Sigmoid colon (tissue), 3 donors: Measurements from ENCODE around the gene MCTP1.

ENCODE experiments used
- CTCF ChIP-seq, 4 experiments: fragments of 450-650 bp in 3 of 4; fragments of 200-600 bp in 1 of 4; IDR thresholded peaks; one replicate each; pipeline ENCODE4 v1.5.1; 2016 to 2019; ENCODE audit warnings: antibody characterized with exemption in 4 of 4, mild to moderate bottlenecking in 3 of 4, moderate library complexity in 2 of 4
- POLR2A ChIP-seq, 2 donors: fragments of 450-650 bp; IDR thresholded peaks; one replicate each; pipeline ENCODE4 v1.6.1; 2016; ENCODE audit warnings: antibody characterized with exemption in 2 of 2, mild to moderate bottlenecking in 2 of 2, moderate library complexity in 2 of 2

GRCh38 chr5:95075111-95075510 lies 209.8 kb downstream of the MCTP1 start:
- no peak for TF ChIP-seq CTCF (IDR thresholded peaks at IDR 0.05)
- no peak for TF ChIP-seq POLR2A (IDR thresholded peaks at IDR 0.05)
